Endothelial cell of umbilical vein (primary cell): ENCODE measurements around the gene KLF3. TPM values are rescaled to one million over a fixed set of nuclear protein-coding genes. Genes with fewer than 3 reads are reported as not detected.

Experiments
- BruUV-seq: library from RNA; stranded (reverse); fragments of 400-500 nt; replicated peaks from 2 replicates; lab custom pipeline; 2021; lab: Mats Ljungman, UMichigan
- CTCF ChIA-PET: fragments of 300-600, 350-600 bp; sonication (Branson Sonifier 250); formaldehyde crosslinking; loops from one replicate; lab custom pipeline; 2021; ENCODE audit warnings: antibody characterized with exemption, inconsistent platforms; lab: Charles Lee
- POLR2A ChIA-PET: fragments of 300-600, 350-600 bp; sonication (Branson Sonifier 250); formaldehyde crosslinking; loops from one replicate; lab custom pipeline; 2021; ENCODE audit warnings: antibody characterized with exemption, inconsistent platforms; lab: Charles Lee
- DNase-seq: peaks from one replicate; pipeline ENCODE4 v3.0.0-alpha.2; 2011; ENCODE audit warnings: low read depth, low spot score
- FAIRE-seq: peaks from 2 replicates; lab custom pipeline; 2011; peaks lifted over from hg19 to GRCh38; lab: Jason Lieb, UNC
- H2AFZ ChIP-seq: 2 replicates; pipeline ENCODE4 v1.6.0; 2012; ENCODE audit warnings: low read depth, low read length, control low read depth, inconsistent platforms
- H3K27ac ChIP-seq: 2 replicates; pipeline ENCODE4 v1.5.1; 2011; ENCODE audit warnings: low read depth, mild to moderate bottlenecking, control low read depth, low read length, moderate library complexity; ENCODE audit not compliant: insufficient read depth
- H3K27me3 ChIP-seq, 2 experiments: 2 replicates each; pipeline versions ENCODE4 v1.6.0 to v1.6.1; 2011; ENCODE audit warnings: low read length in 2 of 2, mixed read lengths in 1 of 2; ENCODE audit not compliant: control insufficient read depth in 2 of 2, insufficient read depth in 2 of 2
- H3K36me3 ChIP-seq, 2 experiments: 2 replicates in 1 of 2; 3 replicates in 1 of 2; pipeline ENCODE4 v1.5.1; 2011; ENCODE audit warnings: low read length in 2 of 2, mild to moderate bottlenecking in 1 of 2, moderate library complexity in 1 of 2; ENCODE audit not compliant: control insufficient read depth in 2 of 2, insufficient read depth in 2 of 2; ENCODE audit errors: extremely low read depth in 1 of 2
- H3K4me1 ChIP-seq: 3 replicates; pipeline ENCODE4 v1.5.1; 2011; ENCODE audit warnings: mild to moderate bottlenecking, low read length; ENCODE audit not compliant: control insufficient read depth, insufficient read depth; ENCODE audit errors: extremely low read depth
- H3K4me2 ChIP-seq: 2 replicates; pipeline ENCODE4 v1.6.1; 2011; ENCODE audit warnings: low read length, control low read depth, mixed read lengths; ENCODE audit not compliant: insufficient read depth
- H3K4me3 ChIP-seq, 3 experiments: fragments of 200-600 bp in 1 of 3; sonication (generic), shearing (Covaris generic) in 1 of 3; replicated peaks in 1 of 3; 2 replicates each; pipeline ENCODE4 v1.5.1; 2011 to 2016; ENCODE audit warnings: control low read depth in 3 of 3, low read length in 3 of 3, mild to moderate bottlenecking in 2 of 3, inconsistent platforms in 1 of 3, low read depth in 1 of 3, moderate library complexity in 1 of 3; ENCODE audit not compliant: insufficient read depth in 1 of 3
- H3K79me2 ChIP-seq: 2 replicates; pipeline ENCODE4 v1.6.0; 2012; ENCODE audit warnings: low read length, inconsistent platforms; ENCODE audit not compliant: control insufficient read depth, insufficient read depth
- H3K9ac ChIP-seq: replicated peaks from 2 replicates; pipeline ENCODE3; 2011; ENCODE audit warnings: low read length, control low read depth; ENCODE audit not compliant: insufficient read depth; ENCODE audit errors: extremely low read depth
- H3K9me1 ChIP-seq: replicated peaks from 3 replicates; pipeline ENCODE4 v1.6.0; 2011; ENCODE audit warnings: mild to moderate bottlenecking, low read length; ENCODE audit not compliant: control insufficient read depth, insufficient read depth; ENCODE audit errors: extremely low read depth
- H3K9me3 ChIP-seq: replicated peaks from 2 replicates; pipeline ENCODE4 v1.5.1; 2012; ENCODE audit warnings: low read length, inconsistent platforms; ENCODE audit not compliant: control insufficient read depth, insufficient read depth
- H4K20me1 ChIP-seq: replicated peaks from 2 replicates; pipeline ENCODE3; 2011; ENCODE audit warnings: mild to moderate bottlenecking, low read length; ENCODE audit not compliant: control insufficient read depth, insufficient read depth; ENCODE audit errors: extremely low read depth
- CTCF ChIP-seq, 2 donors: IDR thresholded peaks; 1 replicate in 1 of 2; 2 replicates in 1 of 2; pipeline ENCODE4 v1.5.1; 2011; ENCODE audit warnings: low read length in 2 of 2, mild to moderate bottlenecking in 2 of 2, moderate library complexity in 2 of 2, control low read depth in 1 of 2, inconsistent platforms in 1 of 2, low read depth in 1 of 2; ENCODE audit not compliant: insufficient read depth in 1 of 2; ENCODE audit errors: extremely low read depth in 1 of 2
- EZH2 ChIP-seq: IDR thresholded peaks from 2 replicates; pipeline ENCODE4 v1.6.1; 2012; ENCODE audit warnings: borderline replicate concordance, low read depth, mild to moderate bottlenecking, moderate library complexity, low read length, inconsistent platforms; ENCODE audit not compliant: severe bottlenecking
- FOS ChIP-seq: IDR thresholded peaks from 2 replicates; pipeline ENCODE4 v1.6.1; 2011; ENCODE audit warnings: mild to moderate bottlenecking, low read length, moderate library complexity, borderline replicate concordance; ENCODE audit not compliant: insufficient read depth
- GATA2 ChIP-seq: IDR thresholded peaks from 2 replicates; pipeline ENCODE4 v1.7.0; 2011; ENCODE audit warnings: low read depth, mild to moderate bottlenecking, moderate library complexity, mixed read lengths, low read length; ENCODE audit not compliant: insufficient read length, insufficient read depth
- JUN ChIP-seq: IDR thresholded peaks from 2 replicates; pipeline ENCODE4 v1.6.1; 2011; ENCODE audit warnings: borderline replicate concordance, low read depth; ENCODE audit not compliant: insufficient read length, insufficient read depth
- MAX ChIP-seq: IDR thresholded peaks from 2 replicates; pipeline ENCODE4 v1.6.1; 2011; ENCODE audit not compliant: insufficient read depth, insufficient read length
- MYC ChIP-seq: IDR thresholded peaks from one replicate; pipeline ENCODE4 v1.6.1; 2011; ENCODE audit warnings: mild to moderate bottlenecking, low read depth, low read length
- POLR2A ChIP-seq: IDR thresholded peaks from 2 replicates; pipeline ENCODE4 v1.6.1; 2012; ENCODE audit warnings: low read depth, mild to moderate bottlenecking, control low read depth, low read length
- POLR2AphosphoS5 ChIP-seq: IDR thresholded peaks from 2 replicates; pipeline ENCODE4 v1.6.1; 2012; ENCODE audit warnings: low read depth, mild to moderate bottlenecking, control low read depth, low read length, moderate library complexity; ENCODE audit not compliant: insufficient read depth
- dilution Hi-C: fragments of 300-500 bp; cut with MboI; formaldehyde crosslinking; loops from one replicate; pipeline ENCODE4 v1.15.0; 2019; ENCODE audit warnings: low sequenced_read_pairs; ENCODE audit not compliant: extremely low pct_ligation_motif_present
- intact Hi-C: fragments of 100-400 bp; cut with micrococcal nuclease; formaldehyde crosslinking; loops from one replicate; pipeline ENCODE4 v1.10.0; 2022
- polyA plus RNA-seq, 4 experiments: library from polyadenylated mRNA; depleted of rRNA in 3 of 4; stranded (reverse) in 3 of 4; unstranded in 1 of 4; fragments of >200 nt; gene quantifications; 2 replicates each; pipeline versions ENCODE4 v1.2.1 to v1.2.3, GENCODE V29; 2011 to 2012; ENCODE audit warnings: missing spikeins in 1 of 4
- total RNA-seq: library from RNA; stranded (reverse); gene quantifications from 2 replicates; pipeline ENCODE4 v1.2.3, GENCODE V29; 2021

Gene KLF3
- total and polyA plus RNA-seq, 2 donors (not counting 3 experiments of a cell fraction or from before 2014, with no cell fraction given), result 27.7 to 50.5 TPM

- ChIA-PET POLR2A (no interaction called here), CTCF (interaction anchor here (1.0 kb wide), 1 partner anchor 665 kb away, joined by 3 read pairs; no protein-coding TSS in a partner anchor)
- dilution Hi-C loops (no loop called here), intact Hi-C loops (loop anchor here (10.0 kb wide), 1 partner anchor 229 kb away; no protein-coding TSS in a partner anchor)
- BruUV-seq, result no TSS peak
- no peak overlapping the region for H3K27ac ChIP-seq
- DNase-seq (no peak), FAIRE-seq (no peak)
- TF ChIP-seq FOS (no peak), GATA2 (no peak), JUN (no peak), POLR2A (no peak), CTCF (IDR thresholded peaks at IDR 0.05; ENCODE audit: extremely low read depth in 1 of 2, insufficient read depth in 1 of 2, low read depth in 1 of 2, low read length in 2 of 2) (no peak), EZH2 (no peak), POLR2AphosphoS5 (no peak), MAX (no peak), MYC (no peak)
- no peak overlapping the region for H2AFZ ChIP-seq
- no peak overlapping the region for H3K4me3 ChIP-seq
- no peaks in the 10 kb centered on the region for H3K9me1 ChIP-seq
- H3K36me3 ChIP-seq, result no peaks in the 10 kb centered on the region
- no peaks in the 10 kb centered on the region for H3K4me1 ChIP-seq
- H3K9ac ChIP-seq, result no peak overlapping the region
- no peaks in the 10 kb centered on the region for H3K79me2 ChIP-seq
- no peaks in the 10 kb centered on the region for H4K20me1 ChIP-seq
- no peak overlapping the region for H3K4me2 ChIP-seq
- peaks cover 0 to 4% of the 10 kb centered on the region in 2 experiments for H3K27me3 ChIP-seq
- no peaks in the 10 kb centered on the region for H3K9me3 ChIP-seq
Observed at GRCh38 chr4:38733663-38734062, 69.7 kb downstream of the KLF3 start.
